ENCODE measurements around the gene TMEM179.
"Not testable (repeated sequence)": the region's sequence is repeated elsewhere in the genome, so short reads cannot be mapped to it uniquely, and the experiment has no call there.

The TMEM179 gene

DNA sequence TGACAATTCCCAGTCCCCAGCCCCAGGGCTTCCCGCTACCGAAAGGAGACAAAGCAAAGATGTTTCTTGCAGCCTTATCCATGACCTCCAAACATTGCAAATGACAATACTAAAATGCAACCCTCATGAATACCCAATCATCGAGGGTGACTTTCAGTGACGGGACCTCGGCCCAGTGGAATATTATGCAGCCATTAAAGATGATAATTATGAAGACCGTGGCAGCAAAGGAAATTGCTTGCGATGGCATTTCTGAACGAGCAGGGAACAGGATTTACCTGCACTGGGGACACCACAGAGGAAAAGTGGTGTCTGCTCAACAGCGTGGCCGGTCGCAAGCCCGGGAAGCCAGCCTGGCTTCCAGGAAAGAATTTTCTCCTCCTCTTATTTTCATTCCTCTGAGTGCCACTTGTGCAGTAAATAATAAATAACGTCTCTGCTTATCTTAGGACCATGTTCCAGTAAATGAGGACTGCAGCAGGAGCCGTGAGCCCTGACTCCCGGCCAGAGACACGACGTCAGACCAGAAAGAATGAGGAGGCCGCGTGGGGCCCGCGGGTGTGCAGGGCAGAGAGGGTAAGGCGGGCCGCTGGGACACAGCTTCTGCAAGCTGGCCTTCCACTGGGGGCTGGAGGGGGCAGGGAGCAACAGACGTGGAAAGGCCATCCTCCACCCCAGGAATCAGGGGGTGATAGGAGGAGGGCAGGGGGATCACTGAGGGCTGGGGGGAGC, 18.4 kb downstream of the TMEM179 start:
- DNase-seq: no peak

DNA sequence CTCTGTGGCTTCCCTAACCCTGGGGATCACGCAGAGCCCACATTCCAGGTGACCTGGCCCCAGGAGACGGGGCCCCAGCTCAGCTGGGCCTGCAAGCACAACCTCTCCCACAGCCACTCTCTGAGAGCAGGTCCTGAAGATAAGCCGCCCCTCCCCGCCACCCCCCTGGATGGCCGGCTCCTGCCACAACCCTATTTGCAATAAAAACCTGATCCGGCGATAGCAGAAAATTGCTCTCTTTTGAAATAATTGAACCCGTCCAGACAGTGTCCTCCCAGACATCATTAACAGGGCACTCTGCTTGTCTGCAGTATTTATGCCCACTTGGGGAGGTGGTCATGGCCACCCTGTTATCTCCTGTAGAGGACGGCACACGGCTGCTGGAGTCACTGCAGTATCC, 20.0 kb downstream of the TMEM179 start:
- DNase-seq: no peak

- no peak for DNase-seq
Observed at GRCh38 chr14:104583424-104584306, 20.9 kb downstream of the TMEM179 start.

GRCh38 chr14:104582662-104583061, 21.9 kb downstream of the TMEM179 start:
- DNase-seq: peak; percentile 29

DNA sequence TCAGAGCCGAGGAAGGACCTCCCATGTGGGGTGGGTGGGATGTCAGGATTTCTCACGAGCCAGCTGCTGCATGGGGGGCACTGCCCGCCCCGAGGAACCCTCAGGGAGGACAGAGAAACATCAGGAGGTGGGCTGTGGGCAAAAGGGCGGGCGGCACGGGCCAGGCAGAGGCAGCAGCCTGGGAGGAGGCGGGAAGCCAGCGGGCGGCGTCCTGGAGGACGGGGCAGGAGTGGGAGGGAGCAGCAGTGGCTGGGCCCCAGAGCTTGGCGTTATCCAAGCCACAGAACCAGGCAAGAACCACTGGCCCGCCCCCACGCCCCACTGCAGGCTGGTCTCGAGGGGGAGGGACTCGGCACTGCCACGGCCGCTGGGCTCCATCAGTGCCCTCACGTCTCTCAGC, 22.6 kb downstream of the TMEM179 start:
- DNase-seq: no peak

- DNase-seq: no peak
Observed at GRCh38 chr14:104581521-104581920, 23.1 kb downstream of the TMEM179 start.

GRCh38 chr14:104580961-104581360, 23.6 kb downstream of the TMEM179 start:
- no peak for DNase-seq

GRCh38 chr14:104579939-104580338, 24.6 kb downstream of the TMEM179 start:
- DNase-seq: not testable (repeated sequence)

GRCh38 chr14:104579507-104579906, 25.1 kb downstream of the TMEM179 start, which contains the start of gene C14orf180:
C14orf180 (plus strand) TSS chr14:104579764; CDS start chr14:104586431, 6,667 bp downstream.
- DNase-seq: no peak

GRCh38 chr14:104578321-104578720, 26.3 kb downstream of the TMEM179 start:
- DNase-seq: no peak

GRCh38 chr14:104577847-104578301, 26.7 kb downstream of the TMEM179 start:
- no peak for DNase-seq

DNA sequence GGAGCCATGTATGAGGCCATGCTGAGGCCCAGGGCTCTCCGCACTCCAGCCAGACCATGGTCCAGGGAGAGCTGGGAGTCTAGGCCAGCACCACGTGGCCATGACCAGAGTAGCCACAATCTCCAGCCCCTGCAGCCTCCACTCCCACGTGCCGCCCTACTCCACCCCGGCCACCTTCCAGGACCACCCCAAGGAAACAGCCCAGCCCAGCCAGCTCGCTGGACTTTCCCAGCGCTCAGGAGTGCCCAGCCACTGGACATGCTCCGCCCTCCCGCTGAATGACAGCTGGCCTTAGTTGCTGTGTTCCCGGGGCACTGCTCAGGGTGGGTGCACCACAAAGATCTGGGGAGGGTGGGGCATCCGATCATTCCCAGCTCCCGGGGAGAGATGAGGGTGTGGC, 27.1 kb downstream of the TMEM179 start:
- no peak for DNase-seq

DNA sequence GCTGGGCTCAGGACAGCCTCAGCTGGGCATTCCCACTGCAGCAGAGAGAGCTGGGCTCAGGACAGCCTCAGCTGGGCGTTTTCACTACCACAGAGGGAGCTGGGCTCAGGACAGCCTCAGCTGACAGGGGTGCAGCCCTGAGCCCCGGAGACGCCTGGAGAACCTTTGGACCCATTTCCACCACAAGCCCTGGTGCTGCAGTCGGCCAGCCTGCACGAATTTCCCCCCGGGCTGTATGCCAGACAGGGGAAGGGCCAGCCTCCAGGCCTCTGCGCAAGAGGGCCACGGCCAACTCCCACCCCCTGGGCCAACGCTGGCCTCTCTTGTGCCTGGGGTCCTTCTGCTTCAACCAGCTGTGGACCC, 27.6 kb downstream of the TMEM179 start:
- DNase-seq: no peak

DNA sequence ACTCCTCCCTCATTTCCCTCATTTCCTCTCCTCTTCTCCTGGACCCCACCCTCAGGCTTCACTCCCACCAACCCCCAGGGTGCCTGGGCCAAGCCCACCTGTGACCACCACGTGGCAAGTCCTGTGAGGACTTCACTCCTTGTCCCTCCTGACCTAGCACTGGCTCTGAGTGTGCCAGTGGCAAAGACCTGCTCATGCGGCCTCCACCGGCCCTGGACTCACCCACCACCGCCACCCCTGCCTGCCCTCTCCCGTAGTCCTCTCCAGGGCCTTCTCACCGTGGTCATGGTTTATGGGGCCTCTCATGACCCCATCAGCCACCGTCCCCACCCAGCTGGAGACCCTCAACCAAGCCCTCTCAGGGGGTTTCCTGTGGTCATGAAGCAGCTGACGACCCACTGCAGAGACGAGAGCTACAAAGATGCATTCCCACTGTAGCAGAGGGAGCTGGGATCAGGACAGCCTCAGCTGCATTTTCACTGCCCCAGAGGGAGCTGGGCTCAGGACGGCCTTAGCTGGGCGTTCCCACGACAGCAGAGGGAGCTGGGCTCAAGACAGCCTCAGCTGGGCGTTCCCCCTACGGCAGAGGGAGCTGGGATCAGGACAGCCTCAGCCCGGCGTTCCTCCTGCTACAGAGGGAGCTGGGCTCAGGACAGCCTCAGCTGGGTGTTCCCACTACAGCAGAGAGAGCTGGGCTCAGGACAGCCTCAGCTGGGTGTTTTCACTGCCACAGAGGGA, 28.2 kb downstream of the TMEM179 start:
- no peak for DNase-seq

- no peak for DNase-seq
Observed at GRCh38 chr14:104574978-104575583, 29.5 kb downstream of the TMEM179 start.

GRCh38 chr14:104574536-104574935, 30.0 kb downstream of the TMEM179 start:
- no peak for DNase-seq

GRCh38 chr14:104573930-104574329, 30.6 kb downstream of the TMEM179 start:
- peak; percentile 0 for DNase-seq

- DNase-seq: no peak
Observed at GRCh38 chr14:104572668-104573067, 31.9 kb downstream of the TMEM179 start.

DNA sequence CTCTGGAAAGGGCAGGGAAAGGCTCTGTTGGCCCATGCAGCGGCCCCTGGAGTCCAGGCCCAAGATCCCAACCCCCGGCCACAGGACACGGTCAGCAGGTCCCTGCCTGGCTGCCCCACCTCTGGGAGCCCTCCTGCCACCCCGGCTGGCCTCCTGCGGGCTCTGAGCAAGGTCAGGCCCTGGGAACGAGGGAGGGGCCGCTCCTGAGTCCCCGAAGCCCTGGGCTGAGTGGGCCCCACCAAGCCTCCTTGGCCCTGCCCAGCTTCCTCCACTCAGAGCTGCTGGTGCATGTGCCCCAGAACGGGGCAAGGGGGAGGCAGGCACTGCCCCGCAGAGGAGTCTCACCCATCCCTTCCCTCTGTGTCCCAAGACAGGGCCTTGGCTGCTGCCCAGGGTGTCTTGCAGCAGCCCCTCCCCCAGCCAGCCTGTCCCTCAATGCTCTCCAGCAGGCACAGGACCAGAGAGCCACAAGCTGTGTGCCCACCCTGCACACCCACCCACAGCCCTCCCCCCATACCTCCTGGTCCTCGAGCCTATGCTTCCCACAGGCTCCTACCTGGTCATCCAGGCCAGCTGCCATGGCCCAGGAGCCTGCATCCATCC, 32.4 kb downstream of the TMEM179 start:
- DNase-seq: no peak

- no peak for DNase-seq
Observed at GRCh38 chr14:104571246-104571645, 33.3 kb downstream of the TMEM179 start.

GRCh38 chr14:104569435-104569834, 35.1 kb downstream of the TMEM179 start:
- no peak for DNase-seq

GRCh38 chr14:104568620-104569019, 36.0 kb downstream of the TMEM179 start:
- DNase-seq: no peak

- no peak for DNase-seq
Observed at GRCh38 chr14:104567957-104568225, 36.7 kb downstream of the TMEM179 start.

Measured in OCI-M1 (cell line).